CD4-positive, alpha-beta T cell treated with Interleukin-1 beta for 1 hour (primary cell): ENCODE measurements around the gene LRRC15.

Experiments
- DNase-seq, 2 donors: peaks; one replicate each; pipeline ENCODE4 v3.0.0-alpha.2; 2020 to 2022

LRRC15 gene

GRCh38 chr3:194357681-194358080, 11.9 kb downstream of the LRRC15 start:
- DNase-seq, result no peak

DNA sequence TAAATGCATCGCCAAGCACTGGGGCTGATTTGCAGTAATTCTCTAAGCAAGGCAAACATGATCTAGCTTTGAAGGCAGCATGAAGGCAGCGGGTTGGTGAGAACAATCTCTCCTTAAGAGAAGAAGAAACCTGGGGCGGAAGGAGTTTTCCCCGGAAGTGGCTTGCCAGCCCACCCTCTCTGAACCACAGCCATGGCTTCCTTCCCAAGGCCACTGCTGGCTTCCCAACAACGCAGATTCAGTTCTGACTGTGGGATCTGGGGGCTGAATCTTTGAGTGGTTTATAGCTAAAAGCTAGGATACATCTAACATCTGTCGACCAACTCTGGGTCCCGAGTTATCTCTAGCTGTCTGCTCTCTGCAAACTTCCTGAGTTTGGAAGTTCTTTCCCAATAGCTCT, 14.2 kb downstream of the LRRC15 start:
- no peak for DNase-seq

- DNase-seq, result no peak
Observed at GRCh38 chr3:194354315-194354714, 15.2 kb downstream of the LRRC15 start.

DNA sequence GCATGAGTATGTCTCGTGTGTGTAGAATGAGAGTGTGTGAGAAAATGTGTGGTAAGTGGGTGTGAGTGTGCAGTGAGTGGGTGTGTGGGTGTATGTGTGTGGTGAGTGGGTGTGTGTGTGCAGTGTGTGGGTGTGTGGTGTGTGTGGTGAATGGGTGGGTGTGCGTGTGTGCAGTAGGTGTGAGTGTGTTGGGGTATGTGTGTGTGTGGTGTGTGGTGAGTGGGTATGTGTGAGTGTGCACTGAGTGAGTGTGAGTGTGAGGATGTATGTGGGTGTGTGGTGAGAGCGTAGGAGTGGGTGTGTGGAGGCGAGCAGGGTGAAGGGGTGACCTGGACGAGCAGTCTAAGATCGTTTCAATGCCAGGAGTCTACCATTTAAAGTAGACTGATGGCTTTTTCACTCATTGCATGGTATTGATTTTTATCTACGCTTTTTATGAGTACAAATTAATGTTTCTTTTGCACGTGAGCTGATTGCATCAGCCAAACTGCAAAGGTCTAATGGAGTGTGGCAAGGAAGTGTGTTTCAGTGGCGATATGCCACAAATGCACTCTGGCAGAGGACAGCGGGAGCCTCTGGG, 16.8 kb downstream of the LRRC15 start:
- no peak for DNase-seq

DNA sequence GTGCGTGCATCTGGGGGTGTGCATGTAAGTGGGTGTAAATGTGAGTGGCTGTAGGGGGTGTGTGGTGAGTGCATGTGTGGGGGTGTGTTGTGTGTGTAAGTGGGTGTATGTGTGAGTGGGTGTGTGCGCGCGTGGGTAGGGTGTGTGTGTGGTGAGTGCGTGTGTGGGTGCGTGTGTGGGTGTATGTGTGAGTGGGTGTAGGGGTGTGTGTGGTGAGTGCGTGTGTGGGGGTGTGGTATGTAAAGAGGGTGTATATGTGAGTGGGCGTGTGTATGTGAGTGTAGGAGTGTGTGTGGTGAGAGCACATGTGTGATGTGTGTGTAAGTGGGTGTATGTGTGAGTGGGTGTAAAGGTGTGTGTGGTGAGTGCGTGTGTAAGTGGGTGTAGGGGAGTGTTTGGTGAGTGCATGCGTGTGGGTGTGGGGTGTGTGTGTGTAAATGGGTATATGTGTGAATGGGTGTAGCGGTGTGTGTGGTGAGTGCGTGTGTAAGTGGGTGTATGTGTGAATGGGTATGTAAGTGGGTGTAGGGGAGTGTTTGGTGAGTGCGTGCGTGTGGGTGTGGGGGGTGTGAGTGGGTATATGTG, 17.5 kb downstream of the LRRC15 start:
- DNase-seq, result no peak

- no peak for DNase-seq
Observed at GRCh38 chr3:194351080-194351672, 18.4 kb downstream of the LRRC15 start, which contains the start of gene CPN2. TSS of gene CPN2 (minus strand) at chr3:194351328. CDS start at chr3:194342702, 8,626 bp downstream.

DNA sequence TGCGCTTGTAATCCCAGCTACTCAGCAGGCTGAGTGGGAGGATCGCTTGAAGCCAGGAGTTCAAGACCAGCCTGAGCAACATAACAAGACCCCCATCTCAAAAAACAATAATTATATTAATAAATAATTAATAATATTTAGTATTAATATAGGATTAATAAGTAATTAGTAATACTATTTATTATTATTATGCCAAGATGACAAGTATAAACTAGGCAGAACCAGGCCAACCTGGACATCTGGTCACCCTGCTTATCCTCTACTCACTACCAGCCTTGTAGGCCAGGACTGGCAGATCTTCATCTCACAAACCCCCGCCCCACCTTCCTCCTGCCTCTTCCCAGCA, 18.8 kb downstream of the LRRC15 start:
- no peak for DNase-seq

GRCh38 chr3:194348354-194348753, 21.2 kb downstream of the LRRC15 start:
- no peak for DNase-seq

GRCh38 chr3:194346621-194347020, 22.9 kb downstream of the LRRC15 start:
- DNase-seq, result no peak

DNA sequence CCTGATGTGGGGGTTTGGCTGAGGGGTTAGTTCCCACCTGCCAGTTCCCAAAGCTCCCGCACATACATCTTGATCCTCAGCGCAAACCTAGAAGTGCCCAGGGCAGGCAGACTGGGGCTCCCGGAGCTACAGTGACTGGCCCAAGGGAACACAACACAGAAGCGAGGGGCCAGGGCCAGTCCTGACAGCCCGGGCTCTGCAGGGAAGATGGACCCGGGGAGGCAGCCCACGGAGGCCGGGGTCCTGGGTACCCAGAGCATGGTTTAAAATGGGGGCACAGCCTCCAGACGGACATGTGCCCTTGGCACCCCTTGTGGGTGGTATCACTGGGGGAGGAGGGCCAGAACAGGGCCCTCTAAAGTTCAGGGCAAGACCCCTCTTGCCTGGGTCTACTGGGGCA, 23.5 kb downstream of the LRRC15 start:
- DNase-seq, result no peak

DNA sequence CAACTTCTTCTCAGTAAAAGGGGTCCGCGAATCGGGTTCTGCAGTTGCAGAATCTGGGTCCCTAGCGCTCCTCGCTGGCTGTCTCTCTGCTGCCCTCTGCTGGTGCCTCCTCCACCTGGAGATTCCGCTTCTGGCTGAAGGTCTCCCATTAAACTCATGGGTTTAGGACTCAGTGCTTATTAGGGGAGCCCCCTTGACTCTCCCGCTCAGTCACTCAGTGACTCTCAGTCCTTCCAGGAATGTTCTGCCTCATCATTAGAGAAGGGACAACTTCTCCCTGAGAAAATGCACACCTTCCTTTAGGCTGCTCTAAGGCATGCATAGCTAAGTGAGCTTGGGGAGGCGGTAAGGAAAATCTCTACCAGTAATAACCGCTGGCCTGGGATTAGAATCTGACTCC, 25.5 kb downstream of the LRRC15 start:
- peak; percentile 54 to 60 for DNase-seq

- no peak for DNase-seq
Observed at GRCh38 chr3:194343561-194343893, 26.0 kb downstream of the LRRC15 start.

GRCh38 chr3:194342861-194343560, 26.5 kb downstream of the LRRC15 start:
- no peak for DNase-seq

- DNase-seq, result no peak
Observed at GRCh38 chr3:194340757-194341400, 28.7 kb downstream of the LRRC15 start.

DNA sequence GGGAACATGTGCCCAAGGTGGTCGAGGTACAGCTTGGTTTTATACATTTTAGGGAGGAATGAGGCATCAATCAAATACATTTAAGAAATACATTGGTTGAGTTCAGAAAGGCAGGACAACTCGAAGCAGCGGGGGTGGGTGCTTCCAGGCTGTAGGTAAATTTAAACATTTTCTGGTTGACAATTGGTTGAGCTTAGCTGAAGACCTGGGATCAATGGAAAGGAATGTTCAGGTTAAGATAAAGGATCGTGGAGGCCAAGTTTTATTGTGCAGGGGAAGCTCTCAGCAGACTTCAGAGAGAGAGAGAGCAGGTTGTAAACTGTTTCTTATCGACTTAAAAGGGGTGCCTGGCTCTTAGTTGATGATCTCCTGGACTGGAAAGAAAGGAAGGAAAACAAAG, 29.7 kb downstream of the LRRC15 start:
- DNase-seq, result no peak

GRCh38 chr3:194339356-194339755, 30.2 kb downstream of the LRRC15 start:
- DNase-seq, result no peak

GRCh38 chr3:194337965-194338753, 31.4 kb downstream of the LRRC15 start:
- no peak for DNase-seq

GRCh38 chr3:194336601-194337355, 32.8 kb downstream of the LRRC15 start:
- no peak for DNase-seq

- DNase-seq, result no peak
Observed at GRCh38 chr3:194333981-194334320, 35.6 kb downstream of the LRRC15 start.

DNA sequence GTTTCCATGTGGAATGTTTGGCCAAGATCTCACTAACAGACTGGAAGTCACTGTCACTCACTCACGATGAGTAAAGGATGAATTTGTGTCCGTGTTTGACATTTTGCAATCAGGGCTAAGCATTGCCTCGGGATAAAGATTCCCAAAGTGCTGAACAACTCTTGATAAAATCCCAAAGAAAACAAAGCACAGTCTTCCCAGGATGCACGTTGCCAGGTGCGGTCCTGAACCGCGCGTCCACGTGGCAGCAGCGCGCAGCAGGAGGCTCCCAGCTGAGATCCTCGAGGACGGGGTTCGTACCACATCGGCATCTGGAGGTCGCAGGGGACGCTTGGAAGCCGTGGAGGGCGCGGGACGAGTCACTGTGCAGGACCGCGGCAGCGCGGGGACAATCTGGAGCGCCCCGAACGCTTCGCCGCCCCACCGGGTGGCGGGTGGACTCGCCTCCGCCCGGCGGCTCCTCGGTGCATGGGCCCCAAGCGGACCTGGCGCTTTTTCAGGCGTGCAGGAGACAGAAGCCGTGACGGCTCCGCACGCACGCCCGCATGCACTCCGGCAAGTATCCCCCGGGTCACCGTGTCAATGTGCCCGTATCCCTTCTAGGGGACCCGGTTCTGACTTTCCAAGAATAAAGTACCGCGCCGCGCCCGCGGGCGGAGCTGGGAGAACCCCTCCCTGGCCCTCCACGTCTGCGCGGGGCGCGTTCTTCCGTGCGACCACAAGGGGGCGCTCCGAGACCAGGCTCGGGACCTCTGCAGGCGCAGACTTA, 36.1 kb downstream of the LRRC15 start:
- DNase-seq, result peak; percentile 85 to 87

GRCh38 chr3:194332858-194333211, 36.7 kb downstream of the LRRC15 start:
- no peak for DNase-seq

DNA sequence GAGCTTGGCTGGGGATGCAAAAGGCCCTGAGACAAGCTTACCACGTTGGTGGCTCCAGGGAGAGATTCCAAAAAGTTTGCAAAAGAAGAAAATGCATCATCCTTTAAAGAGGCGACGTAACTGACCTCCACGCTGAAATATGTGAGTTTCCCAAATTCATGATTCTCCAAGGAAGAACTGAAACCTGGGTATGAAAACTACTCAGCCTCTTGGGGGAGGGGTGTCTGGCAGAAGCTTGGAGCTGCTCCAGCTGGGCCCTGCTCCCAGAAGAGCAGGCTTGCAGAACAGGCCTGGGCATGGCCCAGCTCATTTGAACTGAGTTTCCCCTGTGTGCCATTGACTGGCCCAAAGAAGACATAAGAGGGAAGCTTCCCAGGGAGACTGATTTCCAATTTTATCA, 39.0 kb downstream of the LRRC15 start:
- DNase-seq, result no peak
